HuH-7 (cell line): Measurements from ENCODE around the gene DUSP7.

Experiments used
- DNase-seq: peaks from one replicate; pipeline ENCODE4 v3.0.0; 2011; ENCODE audit warnings: low spot score

Gene DUSP7

DNA sequence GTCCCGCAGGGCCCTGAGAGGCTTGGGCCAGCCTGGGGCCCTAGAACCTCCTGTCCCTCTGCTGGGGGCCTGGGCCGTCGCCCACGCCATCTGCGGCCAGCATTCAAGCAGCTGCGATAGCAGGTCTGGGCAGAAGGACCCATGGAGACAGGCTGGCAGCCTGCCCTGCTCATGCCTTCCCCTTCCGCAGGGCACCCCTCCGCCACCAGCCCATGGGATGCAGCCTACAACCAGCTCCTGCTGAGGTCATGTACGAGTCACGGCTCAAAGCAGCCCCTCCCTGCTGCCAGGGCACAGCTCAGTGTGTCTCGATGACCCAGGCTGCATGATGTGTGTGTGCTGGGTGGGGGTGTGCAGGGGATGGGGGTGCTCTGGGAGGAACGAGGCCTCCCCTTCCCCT, 27.8 kb downstream of the DUSP7 start:
- DNase-seq, result no peak

DNA sequence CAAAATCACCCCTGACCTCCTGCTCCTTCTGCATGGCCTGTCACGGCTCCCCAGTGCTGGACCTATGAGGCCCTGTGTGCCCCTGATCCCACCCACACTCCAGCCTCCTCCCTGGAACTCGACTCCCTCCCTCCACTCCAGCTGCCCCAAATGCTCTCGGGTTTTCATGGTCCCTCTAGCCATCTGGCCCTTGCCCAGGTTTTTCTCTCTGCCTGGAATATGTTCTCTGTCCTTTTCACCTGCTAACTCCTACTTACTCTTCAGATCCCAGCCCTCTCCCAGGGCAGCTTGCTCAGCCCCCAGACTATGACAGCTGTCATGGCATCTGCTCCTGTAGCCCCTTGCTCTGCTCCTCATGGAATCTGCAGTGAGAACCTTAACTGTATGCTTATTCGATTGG, 30.3 kb downstream of the DUSP7 start:
- DNase-seq, result no peak

GRCh38 chr3:52025453-52025852, 30.9 kb downstream of the DUSP7 start:
- no peak for DNase-seq

GRCh38 chr3:52024765-52025452, 31.5 kb downstream of the DUSP7 start:
- DNase-seq, result no peak

DNA sequence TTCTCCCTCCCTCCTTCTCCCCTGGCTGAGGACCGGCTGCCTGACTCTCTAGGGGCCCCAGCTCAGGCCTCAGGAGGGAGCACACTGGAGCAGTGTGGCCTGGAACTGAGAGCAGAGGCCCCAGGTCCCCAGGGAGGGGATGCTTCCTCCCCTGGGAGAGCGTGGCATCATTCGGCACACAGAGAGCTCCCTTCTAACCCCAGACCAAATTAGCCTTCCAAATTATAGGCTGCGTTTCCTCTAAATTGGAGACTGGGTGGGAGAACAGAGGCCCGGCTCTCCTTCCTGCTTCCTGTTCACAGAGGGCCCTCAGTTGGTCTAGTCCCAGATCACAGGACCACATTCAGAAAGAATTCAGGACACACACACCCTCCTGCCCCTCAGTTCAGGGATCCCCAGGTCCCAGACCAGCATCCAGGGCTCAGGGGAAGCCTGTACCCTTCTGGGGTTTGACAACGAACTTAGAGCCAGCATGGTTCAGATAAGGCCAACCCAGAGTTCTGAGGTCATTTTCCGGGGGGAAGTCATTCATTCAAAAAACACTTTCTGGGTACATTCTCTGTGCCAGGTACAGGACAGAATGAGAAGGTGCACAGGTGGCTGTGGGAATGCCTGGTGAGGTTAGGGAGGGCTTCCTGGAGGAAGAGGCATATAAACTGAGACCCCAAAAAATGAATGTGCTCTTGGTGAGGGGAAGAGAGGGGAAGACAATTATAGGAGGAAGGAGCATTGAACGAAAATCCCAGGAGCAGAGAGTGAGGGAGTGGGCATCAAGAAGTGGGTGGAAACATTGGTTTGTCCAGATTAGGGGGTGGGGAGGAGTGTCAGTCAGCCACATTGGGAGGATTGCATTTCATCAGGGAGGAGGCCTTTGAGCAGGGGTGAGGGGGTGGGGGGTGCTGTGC, 32.3 kb downstream of the DUSP7 start:
- no peak for DNase-seq

DNA sequence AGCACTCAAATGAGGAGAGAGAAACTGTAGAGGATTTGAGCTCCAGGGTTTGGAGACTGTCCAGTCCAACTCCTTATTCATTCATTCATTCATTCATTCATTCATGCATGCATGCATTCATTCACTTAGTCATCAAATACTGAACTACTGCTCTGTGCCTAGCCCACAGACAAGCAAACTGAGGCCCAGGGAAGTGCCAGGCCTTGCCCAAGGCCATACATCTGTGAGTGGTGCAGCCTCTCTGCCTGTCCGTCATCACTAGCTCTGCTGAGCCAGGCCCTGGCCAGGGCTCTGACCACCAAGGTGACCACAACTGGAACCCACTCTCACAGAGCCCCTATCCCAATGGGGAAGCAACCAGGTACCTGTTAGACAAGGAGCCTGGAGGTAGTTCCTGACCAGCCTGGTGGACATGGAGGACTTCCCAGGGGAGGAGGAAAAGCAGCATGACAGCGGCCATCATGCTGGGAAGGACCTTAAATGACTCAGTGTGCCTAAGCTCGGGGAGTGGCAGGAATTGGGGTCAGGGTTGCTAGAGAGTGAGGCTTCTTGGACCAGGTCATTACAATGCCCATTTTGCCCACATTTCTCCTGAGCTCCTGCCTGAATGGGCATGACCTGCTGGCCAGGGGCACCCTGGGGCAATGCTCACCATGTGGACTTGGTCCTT, 33.1 kb downstream of the DUSP7 start:
- no peak for DNase-seq

DNA sequence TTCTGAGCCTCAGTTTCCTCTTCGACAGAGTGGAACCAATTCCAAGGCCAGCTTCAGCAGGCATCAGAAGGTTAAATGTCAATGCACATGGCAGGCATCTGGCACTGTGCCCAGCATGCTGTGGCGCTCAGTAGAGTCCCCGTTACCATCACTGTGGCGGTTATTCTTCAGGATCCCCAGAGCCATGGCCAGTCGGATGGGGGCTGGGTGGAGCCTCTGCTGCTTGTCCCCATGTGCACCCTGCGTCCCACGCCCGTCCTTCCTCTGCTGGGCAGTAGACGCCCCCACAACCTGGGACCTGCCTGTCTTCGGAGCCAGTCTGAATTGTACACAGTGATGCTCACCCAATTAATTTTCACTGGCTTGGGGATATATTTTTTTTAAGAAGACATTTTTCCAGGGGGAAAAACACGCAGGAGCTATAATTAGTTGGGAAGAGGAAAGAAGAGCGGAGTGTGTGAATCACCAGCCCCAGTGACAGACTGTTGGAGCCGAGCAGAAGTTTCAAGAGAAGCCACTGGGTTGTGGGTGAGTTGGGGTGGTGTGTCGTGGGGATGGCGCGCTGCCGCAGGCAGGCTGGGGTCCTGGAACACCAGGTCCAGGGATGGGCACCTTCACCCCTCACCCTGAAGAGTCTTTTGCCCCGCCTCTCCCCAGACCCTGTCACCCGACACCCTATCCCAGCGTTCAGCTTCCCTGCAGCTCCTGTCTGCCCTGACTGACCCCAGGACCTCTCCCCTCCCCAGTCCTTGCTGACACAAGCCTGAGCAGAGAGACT, 33.9 kb downstream of the DUSP7 start:
- DNase-seq, result peak; percentile 61

DNA sequence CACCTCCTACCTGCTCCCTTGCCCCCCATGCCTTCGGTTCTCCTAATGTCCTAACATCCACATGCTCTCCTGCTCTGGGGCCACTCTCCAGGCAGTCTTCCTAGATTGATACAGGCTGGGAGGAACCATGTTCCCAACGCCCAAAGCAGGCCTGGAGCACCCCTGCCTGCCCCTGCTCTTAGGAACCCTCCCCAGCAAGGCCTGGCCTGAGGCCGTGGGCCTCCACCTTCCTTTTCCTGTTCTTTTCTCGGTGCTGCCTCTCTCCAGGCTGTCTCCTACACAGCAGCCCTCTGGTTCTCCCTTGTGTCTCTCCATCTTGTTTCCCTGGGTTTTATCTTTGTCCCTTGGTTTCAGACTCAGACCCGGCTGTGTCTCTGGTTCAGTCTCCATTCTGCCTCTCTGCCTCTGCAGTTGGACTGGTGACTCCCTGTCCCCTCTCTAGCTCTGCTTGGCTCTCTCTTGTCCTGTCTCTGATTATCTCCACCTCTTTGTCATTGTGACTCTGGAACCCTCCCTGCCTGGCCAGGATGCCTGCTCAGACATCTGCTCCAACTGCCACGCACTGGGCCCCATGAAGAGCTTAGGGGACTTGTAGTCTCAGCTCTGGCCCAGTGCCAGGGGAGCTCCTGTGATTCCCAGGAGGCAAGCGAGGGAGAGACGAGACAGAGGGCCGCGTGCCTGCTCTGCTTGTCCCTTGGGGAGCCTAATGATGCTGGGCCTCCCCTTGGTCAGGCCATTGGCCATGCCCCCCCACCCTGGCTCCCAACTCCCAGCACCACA, 34.7 kb downstream of the DUSP7 start:
- no peak for DNase-seq

- no peak for DNase-seq
Measured at GRCh38 chr3:52020796-52021195, 35.6 kb downstream of the DUSP7 start.

DNA sequence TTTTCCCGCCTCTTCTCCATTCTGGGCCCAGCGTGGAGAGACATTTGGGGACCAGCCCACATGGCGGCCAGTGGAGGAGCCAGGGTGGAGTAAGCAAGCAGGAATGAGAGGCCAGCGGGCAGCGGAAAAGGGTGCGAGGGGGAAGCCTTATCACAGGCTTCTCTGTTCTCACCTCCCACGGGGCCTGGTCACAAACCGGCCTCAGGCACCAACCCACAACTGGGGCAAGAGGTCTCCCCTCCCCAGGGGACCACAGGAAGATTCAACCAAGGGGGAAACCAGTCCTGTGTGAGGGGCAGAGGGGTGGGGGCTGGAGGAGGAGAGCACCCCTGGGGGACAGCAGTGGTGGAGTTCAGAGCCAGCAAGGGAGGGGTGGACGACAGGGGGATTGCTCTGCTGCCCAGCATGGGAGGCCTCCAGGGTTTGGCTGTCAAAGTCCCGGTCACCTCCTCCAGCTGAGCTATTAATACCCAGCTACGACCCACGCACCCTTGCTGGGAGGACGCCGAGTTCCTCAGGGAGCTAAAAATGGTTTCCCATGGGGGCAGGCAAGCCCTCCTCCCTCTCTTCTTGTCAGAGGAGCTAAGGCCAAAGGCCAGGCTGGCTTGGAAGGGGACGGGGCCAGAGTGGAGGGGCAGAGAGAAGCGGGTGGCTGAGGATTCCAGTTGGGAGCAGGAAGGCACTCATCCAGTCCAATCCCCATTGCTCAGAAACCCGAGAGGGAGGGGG, 36.9 kb downstream of the DUSP7 start:
- DNase-seq, result no peak

DNA sequence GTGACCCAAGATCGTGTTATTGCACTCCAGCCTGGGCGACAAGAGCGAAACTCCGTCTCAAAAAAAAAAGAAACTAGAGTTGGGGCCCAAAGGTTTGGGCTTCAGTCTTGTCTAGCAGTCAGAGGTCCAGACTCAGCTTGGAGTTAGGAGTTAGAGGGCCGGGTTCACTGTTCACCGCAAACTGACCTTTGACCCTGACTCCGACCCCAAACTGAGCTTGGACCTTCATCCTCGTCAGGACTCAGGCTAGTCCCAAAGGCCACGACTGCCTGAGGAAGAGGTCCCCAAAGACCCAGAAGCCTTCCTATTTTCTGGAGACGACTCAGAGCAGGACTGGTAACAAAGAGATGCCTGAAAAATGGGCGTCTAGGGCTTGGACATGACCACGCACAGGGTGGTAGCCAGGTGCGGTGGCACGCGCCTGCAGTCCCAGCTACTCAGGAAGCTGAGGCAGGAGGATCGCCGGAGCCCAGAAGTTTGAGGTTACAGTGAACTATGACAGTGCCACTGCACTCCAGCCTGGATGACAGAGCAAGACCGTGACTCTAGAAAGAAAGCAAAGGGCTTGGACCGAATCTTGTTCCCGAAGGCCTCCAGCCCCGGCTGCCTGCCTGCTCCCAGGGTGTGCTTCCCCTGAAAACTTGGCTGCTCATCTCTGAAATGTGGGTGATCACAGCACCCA, 37.9 kb downstream of the DUSP7 start:
- DNase-seq, result no peak

DNA sequence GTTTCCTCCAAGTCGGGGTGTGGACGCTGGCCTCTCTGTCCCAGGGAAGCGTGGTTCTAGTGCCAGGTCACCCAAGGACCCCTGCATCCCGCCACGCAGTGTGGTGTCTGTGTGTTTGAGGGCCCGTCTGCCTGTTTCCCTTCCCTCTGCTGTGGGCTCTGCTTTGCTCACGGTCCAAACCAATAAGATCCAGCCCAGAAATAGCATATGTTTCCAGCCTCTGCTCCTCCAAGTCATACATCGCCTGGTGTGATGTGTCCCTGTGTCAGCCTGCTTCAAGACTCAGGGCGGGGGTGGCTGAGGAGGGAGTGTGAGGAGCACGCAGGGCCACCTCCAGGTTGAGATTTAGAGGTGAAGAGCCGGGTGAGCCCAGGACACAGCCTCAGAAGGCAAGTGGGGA, 38.8 kb downstream of the DUSP7 start:
- DNase-seq, result no peak

DNA sequence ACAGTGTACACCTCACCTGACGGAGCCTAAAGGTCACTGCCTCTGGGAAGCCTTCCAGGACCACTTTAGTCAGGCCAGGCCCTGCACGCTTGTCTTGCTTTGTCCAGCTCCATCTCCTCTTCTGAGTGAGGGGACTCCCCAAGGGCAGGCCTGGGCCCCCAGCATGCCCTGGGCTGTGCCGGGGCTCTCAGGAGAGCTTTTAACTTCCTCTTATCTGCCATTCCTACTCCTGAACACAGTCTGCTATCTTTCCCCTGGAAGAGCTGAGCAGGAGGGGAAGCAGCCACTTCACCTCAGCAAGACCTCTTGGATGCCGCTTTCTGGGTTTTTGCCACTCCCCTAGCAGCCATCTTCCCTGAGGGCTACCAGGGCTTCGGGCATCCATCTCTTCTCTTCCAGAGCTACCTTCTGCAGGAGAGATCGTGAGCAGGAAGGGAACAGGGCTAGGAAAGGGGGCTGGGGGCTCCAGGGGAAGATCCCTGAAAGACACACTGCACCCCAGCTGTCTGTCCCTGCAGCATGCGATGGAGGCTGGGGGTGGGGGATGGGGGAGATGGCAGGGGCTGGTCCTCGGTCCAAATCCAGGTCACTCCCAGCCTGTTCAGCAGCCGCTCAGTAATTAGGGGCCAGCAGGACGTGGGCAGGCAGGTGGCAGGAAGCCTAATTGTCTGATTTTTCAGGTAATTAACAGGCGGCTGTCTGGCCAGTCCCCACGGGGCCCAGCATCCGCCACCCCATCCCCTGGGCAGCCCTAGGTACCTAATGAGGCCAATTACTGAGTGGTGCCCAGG, 40.7 kb downstream of the DUSP7 start:
- no peak for DNase-seq

GRCh38 chr3:52014613-52015012, 41.8 kb downstream of the DUSP7 start:
- DNase-seq, result peak; percentile 75

- DNase-seq, result no peak
Measured at GRCh38 chr3:52013802-52014598, 42.4 kb downstream of the DUSP7 start.

DNA sequence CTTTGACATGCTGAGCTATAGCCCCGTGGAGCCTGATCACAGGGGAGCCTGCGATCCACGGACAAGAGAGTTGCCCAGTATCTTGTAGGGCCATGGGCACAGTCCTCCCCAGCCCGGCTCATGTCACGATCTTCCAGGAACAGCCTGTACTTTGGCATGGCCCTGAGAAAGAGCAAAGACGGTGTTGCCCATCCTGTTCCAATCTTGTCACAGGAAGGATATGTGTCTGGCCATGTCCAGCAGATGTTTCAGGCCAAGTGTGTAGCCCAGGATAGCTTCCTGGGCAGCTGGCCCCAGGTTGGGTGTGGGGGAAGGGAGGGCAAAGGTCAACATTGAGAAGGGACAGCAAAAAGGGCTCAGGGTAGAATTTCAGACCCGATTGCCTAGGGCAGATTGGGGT, 43.7 kb downstream of the DUSP7 start:
- no peak for DNase-seq

DNA sequence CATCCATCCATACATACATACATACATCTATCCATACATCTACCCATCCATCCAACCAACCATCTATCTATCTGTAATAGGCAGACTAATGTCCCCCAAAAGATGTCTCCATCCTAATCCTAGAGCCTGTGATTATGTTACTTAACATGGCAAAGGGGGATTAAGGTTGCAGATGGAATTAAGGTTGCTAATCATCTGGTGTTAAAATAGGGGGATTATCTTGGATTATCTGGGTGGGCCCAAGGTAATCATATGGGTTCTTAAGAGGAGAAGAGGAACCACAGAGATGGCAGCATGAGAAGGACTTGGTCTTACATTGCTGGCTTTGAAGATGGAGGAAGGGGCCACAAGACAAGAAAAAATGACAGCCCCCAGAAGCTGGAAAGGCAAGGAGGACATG, 45.9 kb downstream of the DUSP7 start:
- DNase-seq, result no peak

GRCh38 chr3:52007291-52007690, 49.1 kb downstream of the DUSP7 start:
- no peak for DNase-seq

DNA sequence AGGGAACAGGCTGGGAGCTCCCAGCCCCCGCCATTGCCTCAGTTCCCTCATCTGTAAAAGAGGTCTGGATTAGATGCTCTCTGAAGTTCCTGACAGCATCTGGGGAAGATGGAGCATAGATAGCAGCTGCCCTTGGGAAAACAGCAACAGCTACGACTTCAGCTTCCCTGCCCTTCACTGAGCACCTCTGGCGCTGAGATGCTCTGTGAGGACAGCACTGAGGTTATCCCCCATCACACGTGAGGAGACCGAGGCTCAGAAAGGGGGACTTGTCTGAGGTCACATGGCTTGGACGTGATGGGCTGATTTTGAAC, 49.6 kb downstream of the DUSP7 start:
- no peak for DNase-seq
